Right renal cortex interstitium (tissue), 3 donors: ENCODE measurements around the gene SF1. TPM values are rescaled to one million over a fixed set of nuclear protein-coding genes. Genes with fewer than 3 reads are reported as not detected.

ENCODE experiments used
- DNase-seq, 3 donors: peaks; one replicate each; pipeline ENCODE4 v3.0.0-alpha.2; 2013; ENCODE audit warnings: low read depth in 3 of 3, low spot score in 2 of 3
- polyA plus RNA-seq, 3 donors: library from polyadenylated mRNA; unstranded; fragments of 120-200 nt; gene quantifications; one replicate each; pipeline ENCODE4 v1.2.1, GENCODE V29; 2013; ENCODE audit not compliant: insufficient read length in 3 of 3

SF1 gene
- polyA plus RNA-seq, 3 donors, result 308 to 338 (median 314) TPM

DNA sequence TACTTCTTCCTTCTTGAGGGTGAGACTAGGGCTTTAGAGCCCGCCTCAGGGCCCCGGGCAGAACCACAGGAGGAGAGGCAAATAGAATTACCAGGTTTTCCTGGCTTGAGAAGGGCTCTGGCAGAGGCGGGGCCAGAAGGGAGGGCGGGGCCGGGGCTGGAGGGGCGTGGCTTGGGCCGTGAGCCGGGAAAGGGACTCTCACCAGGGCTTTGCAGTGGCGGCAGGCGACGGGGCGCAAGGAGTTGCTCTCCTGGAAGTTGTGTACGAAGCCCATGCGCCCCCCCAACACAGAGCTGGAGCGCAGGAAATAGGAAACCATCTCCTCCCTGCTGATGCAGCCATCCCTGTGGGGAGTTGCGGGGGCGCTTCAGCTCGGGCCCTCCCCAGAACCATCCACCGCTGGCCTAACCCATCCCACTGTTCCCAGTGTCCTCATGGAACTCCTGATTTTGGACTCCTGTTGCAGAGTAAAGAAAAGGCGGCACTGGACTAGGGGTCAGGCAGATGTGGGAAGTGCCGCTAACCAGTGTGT lies 48.4 kb downstream of the SF1 start:
- DNase-seq, result no peak

DNA sequence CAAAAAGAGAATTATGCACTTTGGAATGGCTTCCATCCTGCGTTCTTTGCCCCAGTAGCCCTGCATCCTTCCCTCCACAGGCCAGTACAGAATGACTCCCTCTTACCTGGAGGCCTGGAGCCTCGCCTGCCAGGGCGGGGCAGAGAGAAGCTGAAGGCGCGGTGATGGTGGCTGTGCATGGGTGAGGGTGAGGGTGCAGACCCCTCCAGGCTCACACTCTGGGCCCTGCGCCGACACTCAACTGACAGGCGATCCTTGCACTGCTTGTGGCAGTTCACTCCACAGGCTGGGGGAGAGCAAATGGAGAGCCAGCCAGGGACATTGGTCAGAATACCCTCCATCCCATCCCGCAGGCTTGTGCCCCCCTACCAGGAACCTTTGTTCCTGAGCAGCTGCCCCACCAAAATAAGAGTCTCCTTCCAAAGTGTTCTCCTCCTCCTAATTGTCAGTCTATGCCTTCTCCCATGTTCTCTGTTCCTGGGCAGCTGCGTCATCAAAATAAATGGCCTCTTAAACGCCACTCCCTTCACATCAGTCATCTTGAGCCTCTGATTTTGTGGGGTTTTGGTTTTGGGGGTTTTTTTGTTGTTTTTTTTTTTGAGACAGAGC lies 49.5 kb downstream of the SF1 start:
- no peak for DNase-seq

DNA sequence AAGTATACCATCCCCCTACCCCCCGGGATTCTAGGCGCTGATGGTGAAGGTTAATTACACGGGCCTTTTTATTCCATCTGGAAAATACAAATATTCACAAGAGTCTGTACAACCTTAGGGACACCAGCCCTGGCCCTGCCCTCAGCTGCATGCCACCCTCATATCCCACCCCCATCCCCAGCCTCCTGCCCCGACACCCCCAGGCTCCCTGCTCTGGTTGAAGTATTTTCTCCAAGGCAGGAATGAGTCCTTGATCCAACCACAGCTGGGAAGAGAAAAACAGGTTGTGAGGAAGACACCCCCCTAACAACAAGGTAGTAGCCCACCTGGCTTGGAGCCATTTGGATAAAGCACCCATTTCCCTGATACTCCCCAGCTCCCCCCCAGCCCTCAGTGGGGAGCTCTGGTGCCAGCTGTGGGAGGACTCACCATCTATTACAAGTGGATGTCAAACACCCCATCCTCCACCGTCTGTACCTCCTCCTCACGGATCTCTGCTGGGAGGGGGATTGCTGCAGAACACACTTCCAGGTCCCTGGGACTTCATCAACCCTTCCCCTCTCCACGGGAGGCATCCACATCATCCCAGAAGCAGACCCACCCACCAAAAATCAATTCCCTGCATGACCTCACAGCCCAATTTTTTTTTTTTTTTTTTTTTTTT lies 51.3 kb downstream of the SF1 start:
- no peak for DNase-seq

DNA sequence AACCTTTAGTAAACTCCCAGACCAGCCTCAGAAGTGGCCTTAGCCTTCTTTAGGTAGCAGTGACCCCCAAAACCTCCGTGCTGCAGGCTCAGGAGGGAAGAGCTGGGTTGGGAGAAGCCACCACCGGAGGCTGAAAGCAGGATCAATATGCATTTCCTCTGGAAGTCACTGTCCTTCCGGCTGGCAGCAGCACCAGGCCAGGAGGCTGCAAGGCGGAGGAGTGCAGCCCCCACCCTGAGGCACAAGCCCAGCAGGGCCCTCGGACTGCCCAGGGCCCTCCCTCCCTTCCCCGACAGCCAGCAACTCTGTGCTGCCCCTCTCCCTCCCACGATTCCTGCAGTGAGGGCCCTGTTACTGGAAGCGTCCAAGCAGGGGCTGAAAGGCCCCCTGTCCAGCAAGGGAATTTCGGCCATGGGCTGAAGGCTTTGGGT lies 52.1 kb downstream of the SF1 start:
- DNase-seq, result no peak

DNA sequence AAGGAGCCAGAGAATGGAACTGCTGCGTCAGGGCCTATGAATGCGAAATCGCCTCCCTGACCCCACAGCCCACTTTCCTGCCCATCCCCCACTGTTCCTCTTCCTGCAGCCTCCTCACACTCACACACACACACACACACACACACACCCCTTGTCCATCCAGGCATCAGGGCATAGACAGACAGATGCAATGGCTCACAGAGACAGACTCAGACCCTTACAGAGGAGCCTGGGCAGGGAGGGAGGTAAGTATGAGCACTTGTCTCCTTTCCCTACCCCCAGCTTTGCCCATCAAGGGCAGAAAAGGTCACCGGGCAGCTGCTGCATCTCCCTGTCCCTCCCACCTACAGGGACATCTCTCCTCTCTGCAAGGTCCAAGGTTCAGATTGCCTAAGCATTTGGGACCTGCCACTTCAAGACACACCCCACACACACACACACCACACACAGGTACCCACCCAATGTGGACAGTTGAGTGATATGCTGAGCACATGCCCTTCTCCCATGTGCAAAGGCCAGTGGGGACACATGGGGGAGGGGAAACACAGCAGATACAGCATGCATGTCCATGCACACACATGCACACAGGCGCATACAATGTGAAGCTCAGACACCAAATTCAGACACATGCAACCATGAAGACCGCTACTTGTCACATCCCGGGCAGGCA lies 53.3 kb downstream of the SF1 start:
- no peak for DNase-seq

DNA sequence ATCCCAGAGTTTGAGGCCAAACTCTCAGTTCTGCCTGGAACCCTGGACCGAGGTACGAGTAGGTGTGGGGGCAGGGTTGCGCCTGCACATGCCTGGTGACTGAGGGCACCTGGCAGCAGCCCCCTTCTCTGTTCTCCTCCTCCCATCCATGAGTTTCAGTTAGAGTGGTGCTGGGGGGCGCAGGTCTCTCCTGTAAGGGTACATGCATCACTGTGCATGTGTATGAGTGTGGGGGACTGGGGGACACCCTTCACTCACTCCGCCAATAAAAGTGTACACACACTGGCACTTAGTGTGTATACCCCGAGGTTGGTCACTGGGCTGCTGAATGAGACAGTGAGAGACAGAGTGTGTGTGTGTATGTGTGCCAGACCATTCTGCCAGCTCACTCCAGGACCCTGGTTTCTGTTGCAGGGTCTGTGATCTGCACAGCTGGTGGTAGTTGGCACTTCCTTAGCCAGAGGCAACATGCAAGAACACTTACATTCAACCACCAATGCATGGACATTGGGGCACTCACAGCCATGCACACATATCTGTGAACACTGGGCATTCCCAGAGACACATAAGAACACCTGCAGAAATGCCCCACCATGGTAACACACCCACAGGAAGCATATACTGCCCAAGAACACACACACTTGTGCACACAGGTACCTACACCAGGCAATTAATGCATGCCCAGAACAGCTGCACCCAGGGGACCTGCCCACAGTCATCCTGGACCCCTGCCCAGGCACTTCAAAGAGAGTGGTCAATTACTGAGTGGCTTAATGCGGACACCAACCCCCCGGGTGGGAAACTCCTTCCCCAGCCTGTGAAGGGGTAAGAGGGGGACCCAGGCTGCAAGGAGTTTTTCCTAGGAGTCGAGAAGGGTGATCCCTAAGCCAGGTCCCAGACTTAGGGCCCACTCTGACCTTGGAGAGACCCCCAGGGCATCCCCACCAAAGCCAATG lies 54.2 kb downstream of the SF1 start:
- DNase-seq, result no peak

DNA sequence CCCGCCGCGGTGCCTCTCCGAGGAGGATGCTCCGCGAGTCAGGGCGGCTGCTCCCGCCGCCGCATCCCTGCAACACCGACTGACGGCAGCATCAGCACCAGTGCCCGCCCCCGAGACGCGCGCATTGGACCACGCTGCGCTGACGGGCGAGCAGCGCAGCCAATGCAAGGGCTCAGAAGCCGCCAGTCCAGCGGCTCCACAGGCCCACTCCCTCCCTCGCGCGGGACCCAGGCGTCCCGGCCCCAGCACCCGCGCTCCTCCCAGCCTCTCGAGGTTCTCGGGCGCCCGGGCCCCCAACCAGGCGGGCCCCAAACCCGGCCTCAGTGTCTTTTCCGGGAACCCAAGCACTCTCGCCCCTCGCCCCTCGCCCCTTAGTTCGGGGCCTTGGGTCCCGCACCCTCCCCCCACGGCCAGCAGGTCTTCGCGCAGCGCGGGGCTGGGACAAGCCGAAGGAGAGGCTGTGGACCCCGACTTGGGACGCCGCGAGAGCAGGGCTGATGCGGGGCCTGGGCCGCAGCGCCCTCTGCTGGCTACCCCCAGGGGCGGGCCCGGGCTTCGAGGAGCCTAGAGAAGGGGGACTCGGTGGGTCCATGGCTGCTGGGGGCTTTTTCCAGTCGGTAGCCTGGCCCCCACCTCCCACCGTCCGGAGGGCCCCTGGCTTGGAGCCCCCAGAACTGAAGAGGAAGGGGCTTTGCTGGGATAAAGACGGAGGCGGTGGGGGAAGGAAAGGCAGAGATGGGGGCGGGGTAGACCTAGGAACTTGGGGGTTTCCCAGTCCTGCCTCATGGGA lies 55.0 kb downstream of the SF1 start, which contains the start of gene NRXN2:
Gene NRXN2, minus strand, starts transcription at position 81 of the 790 bp plus-strand sequence. CDS start 9,498 bp downstream, outside the sequence.
- no peak for DNase-seq

DNA sequence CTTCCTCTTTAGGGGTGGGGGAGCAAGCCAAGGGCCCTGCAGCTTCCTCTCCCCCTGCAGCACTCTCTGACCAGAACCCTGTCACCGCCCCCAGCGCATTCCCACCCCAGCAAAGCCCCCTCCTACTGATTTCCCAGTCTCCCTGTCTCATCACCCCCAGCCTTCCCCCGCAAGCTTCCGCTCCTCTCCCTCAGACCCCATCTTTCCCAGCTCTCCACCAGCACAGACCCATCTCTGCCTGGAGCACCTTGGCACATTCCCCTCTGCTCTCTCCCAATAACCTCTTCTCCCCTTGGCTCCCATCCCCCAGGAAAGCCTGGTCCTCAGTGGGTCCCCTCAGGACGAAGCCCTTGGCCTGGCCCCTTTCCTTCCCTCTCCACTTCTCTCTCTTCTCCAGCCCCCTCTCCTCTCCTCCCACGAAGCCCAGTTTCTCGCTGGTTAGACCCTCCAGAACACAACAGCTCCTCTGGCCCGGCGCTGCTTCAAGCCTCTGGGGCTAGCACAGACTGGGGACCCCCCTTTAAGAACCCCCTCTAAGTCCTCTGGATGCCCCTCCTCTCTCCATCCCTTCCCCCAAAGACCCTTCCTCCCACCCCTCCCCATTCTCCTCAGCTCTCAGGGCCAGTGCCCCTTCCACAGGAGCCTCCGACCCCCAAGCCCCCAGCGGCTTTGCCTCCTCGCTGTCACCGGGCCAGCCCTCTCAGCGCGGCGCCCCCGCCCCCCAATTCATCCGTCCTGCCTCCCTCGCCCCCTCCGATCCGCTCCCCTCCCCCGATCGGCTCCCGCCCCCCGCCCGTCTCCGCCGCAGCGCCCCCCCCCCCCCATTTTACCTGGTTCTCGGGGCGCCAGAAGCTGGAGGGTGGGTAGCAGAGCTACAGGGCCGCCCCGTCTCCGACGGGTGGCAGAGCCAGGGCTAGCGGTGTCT lies 55.9 kb downstream of the SF1 start:
- DNase-seq, result no peak

DNA sequence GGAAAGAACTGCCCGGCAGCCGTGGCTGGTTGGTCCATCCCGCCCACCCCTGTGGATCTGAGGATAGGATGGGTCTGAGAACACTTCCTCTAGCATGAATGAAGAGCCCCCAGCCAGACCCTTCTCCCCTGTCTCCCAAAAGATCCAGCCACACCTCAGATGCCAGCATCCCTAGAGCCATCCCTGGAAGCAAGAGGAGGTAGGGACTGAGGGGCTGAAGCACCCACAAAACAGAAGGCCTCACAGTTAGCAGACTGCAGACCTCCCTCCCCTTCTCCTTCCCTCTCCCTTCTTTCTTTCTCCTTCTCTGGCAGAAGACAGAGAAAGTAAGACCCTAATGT lies 57.0 kb downstream of the SF1 start:
- no peak for DNase-seq

DNA sequence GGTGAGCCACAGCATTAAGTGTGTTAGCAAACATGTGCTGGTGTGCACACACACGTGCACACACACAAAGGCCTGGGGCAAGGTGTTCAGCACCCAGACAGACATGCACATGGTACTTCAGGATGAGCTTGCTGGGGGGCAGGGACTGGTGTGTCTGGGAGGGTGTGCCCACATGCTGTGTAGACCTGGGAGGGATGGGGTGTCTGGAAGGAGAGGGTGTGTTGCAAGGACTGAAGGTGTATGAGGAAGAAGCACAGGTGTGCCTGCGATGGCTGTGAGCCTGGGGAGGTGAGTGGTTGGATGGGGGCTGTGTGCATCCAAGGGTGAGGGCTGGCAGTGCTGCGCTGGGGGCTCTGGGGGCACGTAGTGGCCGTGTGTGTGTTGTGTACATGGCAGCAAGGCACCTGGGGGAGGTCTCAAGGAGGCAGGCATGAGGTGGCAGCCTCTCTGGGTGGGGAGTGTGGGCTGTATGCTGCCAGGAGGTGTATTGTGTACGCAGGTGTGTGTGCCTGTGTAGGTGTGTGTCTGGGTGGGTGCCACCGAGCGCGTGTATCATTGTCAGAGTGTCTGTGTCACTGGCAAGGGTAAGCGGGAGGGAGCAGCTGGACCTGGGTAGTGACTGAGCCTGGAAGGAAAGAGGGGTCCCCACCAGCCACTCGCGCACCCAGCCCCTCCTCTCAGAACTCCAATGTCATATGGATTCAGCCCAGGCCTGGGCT lies 57.5 kb downstream of the SF1 start:
- DNase-seq, result no peak

DNA sequence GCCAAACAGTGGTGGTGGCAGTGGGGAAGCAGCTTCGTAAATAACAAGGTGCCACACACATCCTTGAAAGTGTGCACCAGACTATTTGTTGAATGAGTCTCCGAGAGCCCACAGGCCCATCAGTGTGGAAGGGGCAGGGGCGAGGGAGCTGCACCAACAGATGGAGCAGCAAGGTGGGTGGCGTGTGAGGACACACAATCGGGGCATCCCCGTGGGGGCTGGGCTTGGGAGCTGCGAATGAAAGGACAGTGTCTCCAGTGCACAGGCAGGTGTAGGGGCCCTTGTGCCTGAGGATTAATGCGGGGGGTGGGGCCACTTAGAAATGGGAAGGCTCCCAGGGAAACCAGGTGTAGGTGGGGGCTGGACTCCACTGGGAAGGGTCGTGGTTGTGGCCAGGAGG lies 58.2 kb downstream of the SF1 start:
- no peak for DNase-seq

DNA sequence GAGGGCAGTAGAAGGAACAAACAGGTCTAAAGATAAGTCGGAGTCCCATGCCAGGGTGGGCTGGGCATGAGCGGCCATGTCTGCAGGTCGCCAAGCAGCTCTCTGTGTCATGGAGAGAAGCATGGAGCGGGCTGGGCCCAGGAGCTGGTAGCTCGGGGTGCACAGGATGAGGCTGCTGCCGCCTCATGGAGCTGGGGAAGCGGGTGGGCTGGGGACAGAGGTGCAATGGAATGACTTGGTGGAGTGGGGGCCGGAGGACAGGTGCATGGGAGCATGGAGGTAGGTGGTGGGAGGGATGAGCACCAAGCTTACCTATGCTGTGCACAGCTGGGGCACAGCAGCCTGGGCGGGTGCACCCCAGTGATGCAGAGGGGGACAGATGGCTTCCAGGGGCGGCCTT lies 58.9 kb downstream of the SF1 start:
- DNase-seq, result no peak

DNA sequence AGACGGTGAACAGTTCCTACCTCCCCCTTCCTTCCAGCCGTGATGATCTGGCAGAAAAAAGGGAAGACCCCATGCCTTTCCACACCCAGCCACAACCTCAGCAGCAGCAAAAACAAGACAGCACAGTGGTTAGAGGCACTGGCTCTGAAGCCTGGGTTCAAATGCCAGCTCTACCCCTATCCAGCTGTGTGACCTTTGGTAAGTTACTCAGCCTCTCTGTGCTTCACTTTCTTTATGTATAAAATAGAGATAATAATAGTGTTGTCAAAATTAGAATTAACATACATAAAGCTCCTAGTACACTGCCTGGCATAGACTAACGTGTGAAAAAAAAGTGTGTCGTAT lies 59.6 kb downstream of the SF1 start:
- DNase-seq, result no peak

DNA sequence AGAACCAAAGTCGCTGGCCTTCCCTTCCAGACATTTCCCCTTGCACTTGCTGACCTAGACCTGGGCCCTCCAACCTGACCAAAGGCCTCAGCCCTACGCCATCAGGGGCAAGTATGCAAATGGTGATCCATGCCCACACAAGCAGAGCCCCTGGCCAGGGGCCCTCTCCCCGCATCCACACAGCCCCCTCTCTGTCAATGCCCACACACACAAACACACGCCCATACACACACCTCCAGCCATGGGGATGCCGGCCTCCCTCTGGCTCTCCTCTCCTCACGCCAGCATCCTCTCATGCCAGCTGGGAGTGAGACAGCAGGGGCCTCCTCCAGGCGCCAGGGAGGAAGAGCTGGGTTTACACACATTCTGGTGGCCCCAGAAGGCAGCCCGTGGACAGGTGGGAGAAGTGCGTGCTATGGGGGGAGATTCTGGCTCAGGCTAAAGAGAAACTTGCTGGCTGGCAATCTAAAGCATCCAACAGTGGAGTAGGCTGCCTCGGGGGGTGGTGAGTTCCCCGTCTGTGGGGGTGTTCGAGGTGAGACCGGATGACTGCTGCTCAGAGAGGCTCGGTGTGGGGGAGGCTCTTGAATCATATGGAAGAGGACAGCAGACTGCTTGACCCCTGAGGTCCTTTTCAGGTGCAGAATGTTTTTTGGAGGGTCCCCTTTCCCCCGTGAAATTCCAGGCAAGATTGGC lies 60.1 kb downstream of the SF1 start:
- DNase-seq, result no peak

DNA sequence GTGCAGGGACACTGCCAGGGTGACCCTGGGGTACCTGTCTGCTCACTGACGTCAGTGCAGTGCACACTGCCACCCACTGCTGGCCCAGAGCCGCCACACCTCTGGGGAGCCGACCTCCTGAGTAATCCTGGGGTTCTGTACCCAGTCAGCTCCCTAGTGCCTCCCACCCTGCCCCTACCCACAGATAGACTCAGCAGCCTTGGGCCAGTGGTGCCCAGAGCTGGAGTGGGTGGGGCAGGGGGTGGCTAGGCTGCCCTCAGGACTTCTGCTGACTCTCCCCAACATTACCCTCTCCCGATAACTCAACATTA lies 61.1 kb downstream of the SF1 start:
- DNase-seq, result no peak

DNA sequence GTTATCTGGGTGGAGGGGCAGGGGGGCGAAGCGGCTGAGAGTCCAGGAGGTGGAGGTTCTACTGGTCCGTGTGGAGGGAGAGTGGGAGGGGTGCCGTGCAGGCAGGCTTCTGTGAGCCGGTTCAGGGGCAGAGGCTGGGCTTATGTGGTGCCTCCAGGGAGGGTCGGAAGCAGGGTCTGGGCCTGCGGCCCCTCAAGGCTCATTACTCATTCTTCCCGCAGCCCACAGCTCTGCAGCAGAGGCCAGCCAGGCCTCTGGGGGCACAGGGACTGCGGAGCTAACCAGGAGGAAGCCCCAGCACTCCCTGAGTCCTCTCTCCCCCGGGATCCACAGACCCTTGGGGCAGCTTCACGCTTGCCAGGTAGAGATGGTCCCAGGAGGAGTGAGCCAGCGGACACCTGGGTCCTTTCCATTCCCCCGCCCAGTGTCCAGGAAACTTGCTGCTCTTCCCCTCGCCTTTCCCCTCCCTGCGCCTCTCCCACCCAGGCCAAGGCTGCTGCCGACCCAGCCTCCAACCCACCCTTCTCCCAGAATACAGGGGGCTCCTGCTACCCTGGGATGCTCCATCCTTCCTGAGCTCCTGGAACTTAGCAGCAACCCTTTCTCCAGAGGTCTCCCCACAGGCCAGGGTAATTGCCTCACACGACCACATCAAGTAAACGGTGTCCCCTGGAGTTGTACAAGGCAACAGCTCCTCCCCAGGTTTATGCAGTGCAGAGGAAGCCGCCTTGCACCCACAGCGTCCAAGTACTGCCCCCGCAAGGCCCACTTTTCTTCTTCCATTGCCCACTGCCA lies 61.7 kb downstream of the SF1 start:
- DNase-seq, result no peak
